Heart left ventricle (tissue), 16 donors: ENCODE data around the gene AGPAT3. TPM values are rescaled to one million over a fixed set of nuclear protein-coding genes. Genes with fewer than 3 reads are reported as not detected.

Experiments
- ATAC-seq, 4 donors: fragments of 200-7000 bp; cut with Tn5 transposase; one replicate each; pipeline ENCODE4 v1.9.1; 2020 to 2022; ENCODE audit warnings: moderate library complexity in 4 of 4, mild to moderate bottlenecking in 3 of 4, moderate number of reproducible peaks in 1 of 4
- DNase-seq, 5 donors: peaks; one replicate each; pipeline ENCODE4 v3.0.0-alpha.2; 2020
- H3K27ac ChIP-seq, 12 donors: fragments of 200-600 bp; sonication (generic) in 4 of 12; one replicate each; pipeline versions ENCODE4 v1.5.0 to v1.8.0; 2016 to 2022; ENCODE audit warnings: mild to moderate bottlenecking in 2 of 12
- H3K27me3 ChIP-seq, 9 donors: fragments of 200-600 bp; sonication (generic) in 2 of 9; one replicate each; pipeline versions ENCODE4 v1.5.1 to v1.8.0; 2016 to 2022; ENCODE audit warnings: mild to moderate bottlenecking in 3 of 9
- H3K36me3 ChIP-seq, 9 donors: fragments of 200-600 bp; sonication (generic) in 2 of 9; one replicate each; pipeline versions ENCODE4 v1.5.0 to v1.8.0; 2018 to 2022; ENCODE audit warnings: mild to moderate bottlenecking in 2 of 9
- H3K4me1 ChIP-seq, 12 donors: fragments of 200-600 bp; sonication (generic) in 4 of 12; one replicate each; pipeline versions ENCODE4 v1.5.0 to v1.8.0; 2016 to 2022; ENCODE audit warnings: mild to moderate bottlenecking in 3 of 12
- H3K4me3 ChIP-seq, 12 donors: fragments of 200-600 bp; sonication (generic) in 4 of 12; one replicate each; pipeline versions ENCODE4 v1.5.0 to v1.8.0; 2017 to 2022; ENCODE audit warnings: mild to moderate bottlenecking in 9 of 12, moderate library complexity in 4 of 12
- H3K9me3 ChIP-seq, 12 donors: fragments of 200-600 bp; sonication (generic) in 4 of 12; one replicate each; pipeline versions ENCODE4 v1.5.0 to v1.8.0; 2016 to 2022; ENCODE audit warnings: mild to moderate bottlenecking in 1 of 12
- CTCF ChIP-seq, 12 donors: fragments of 200-600 bp; sonication (generic) in 4 of 12; IDR thresholded peaks; one replicate each; pipeline versions ENCODE4 v1.5.0 to v1.8.0; 2018 to 2022; ENCODE audit warnings: antibody characterized with exemption in 12 of 12, mild to moderate bottlenecking in 5 of 12
- POLR2A ChIP-seq, 2 donors: fragments of 450-650 bp; IDR thresholded peaks; one replicate each; pipeline ENCODE4 v1.6.1; 2017; ENCODE audit warnings: antibody characterized with exemption in 2 of 2, mild to moderate bottlenecking in 2 of 2, moderate library complexity in 2 of 2
- WGBS, 4 donors: extraction: QIAGEN DNeasy Blood & Tissue Kit in 2 of 4; methylation state at CpG; one replicate each; pipeline versions ENCODE4 v1.1.5 to v1.1.7; 2013 to 2018; 5-methylcytosine and 5-hydroxymethylcytosine counted together
- intact Hi-C, 10 donors: fragments of 100-400 bp; cut with DNase I; formaldehyde crosslinking; loops; one replicate each; pipeline versions ENCODE4 v1.11.1 to v1.14.2; 2022
- polyA plus RNA-seq, 2 donors: library from polyadenylated mRNA; stranded (reverse); fragments of 200-250 nt; gene quantifications; one replicate each; pipeline ENCODE4 v1.2.3, GENCODE V29; 2013
- total RNA-seq, 9 donors: library from RNA; depleted of rRNA in 2 of 9; stranded (reverse); fragments of >200 nt in 2 of 9; fragmentation: NEBNext Ultra II Directional in 3 of 9; extraction: Animal tissue kit (Norgen Biotek cat#: 25700) in 3 of 9; gene quantifications; one replicate each; pipeline versions ENCODE4 v1.1.0 to v1.2.4, GENCODE V29; 2016 to 2023
- donor health status: ischemic (EF 13 %, LVEDD 7.1; RV severe dilation, severe dysfunction).
- donor health status: healthy with polysubstance abuse.
- donor health status: DM: no; HTN: yes; CAD: no.
- donor health status: DM: no; HTN: no; CAD: no.
- donor health status: ischemic (EF 25% LVEDD 6.9; RV normal size, moderate dysfunction).
- donor health status: ischemic (EF 25% LVEDD 5.7; RV mildly dilated, moderate dysfunction).
- donor health status: healthy.
- donor health status: DM: yes; HTN: yes; CAD: no.
- donor health status: ischemic (EF 35%, LVEDD 5.7; RV mildly dilated, moderate dysfunction).
- donor health status: nonischemic (EF 11% LVEDD 7.7; RV severe dilation, severe dysfunction).
- donor health status: DM: yes; HTN: yes; CAD: no.
- donor health status: PGD.
- donor health status: ischemic (EF 29% LVEDD 5.4; RV normal size, mild dysfunction).
- donor health status: nonischemic (EF 23%, LVEDD 6.1; RV moderate dilation, normal function).

The AGPAT3 gene
- total and polyA plus RNA-seq, 11 donors, result 26.6 to 86.0 (median 64.5) TPM

- Histone ChIP-seq H3K27me3 (no peaks in the 10 kb centered on the region), H3K9me3 (no peaks in the 10 kb centered on the region), H3K4me1 (peaks cover 0 to 57% (median 41%) of the 10 kb centered on the region in 12 donors), H3K4me3 (no peak overlapping the region), H3K36me3 (peaks cover 0 to 12% (median 3%) of the 10 kb centered on the region in 9 donors), H3K27ac (peak overlapping the region in 4 of 12 donors; percentile 28 to 69 (median 52))
- WGBS, 4 donors, result 71 to 85% (median 79%) methylated on average over 9 to 11 of the region's 11 CpGs
- intact Hi-C loops, result loop anchor here in 2 of 10 donors (5.0 to 10.0 kb wide), 2 partner anchors 39 to 68 kb away; no protein-coding TSS in a partner anchor
- ATAC-seq, result no peak
- no peak for DNase-seq
- TF ChIP-seq POLR2A (IDR thresholded peaks at IDR 0.05), result no peak
- no peak for TF ChIP-seq CTCF (IDR thresholded peaks at IDR 0.05)
These were observed 18.0 kb downstream of the AGPAT3 start for GRCh38 chr21:43882952-43883545.

- peaks cover 0 to 57% (median 41%) of the 10 kb centered on the region in 12 donors for H3K4me1 ChIP-seq
- peak overlapping the region in 1 of 12 donors; percentile 10 for H3K4me3 ChIP-seq
- 18 to 26% (median 21%) methylated on average over 13 to 16 of the region's 16 CpGs for WGBS, 4 donors
- DNase-seq (peak in 1 of 5 donors; percentile 34), ATAC-seq (peak; percentile 36 to 64 (median 54))
- intact Hi-C loops, result loop anchor here in 2 of 10 donors (5.0 to 10.0 kb wide), 2 partner anchors 38 to 69 kb away; no protein-coding TSS in a partner anchor
- no peak for TF ChIP-seq POLR2A (IDR thresholded peaks at IDR 0.05)
- TF ChIP-seq CTCF (IDR thresholded peaks at IDR 0.05), result no peak
- no peaks in the 10 kb centered on the region for H3K27me3 ChIP-seq
- peak overlapping the region in 8 of 12 donors; percentile 13 to 69 (median 48) for H3K27ac ChIP-seq
- H3K36me3 ChIP-seq, result peaks cover 0 to 6% (median 0%) of the 10 kb centered on the region in 9 donors
- no peaks in the 10 kb centered on the region for H3K9me3 ChIP-seq
These were observed 19.2 kb downstream of the AGPAT3 start for GRCh38 chr21:43884012-43884860.

GRCh38 chr21:43884861-43885417 lies 19.9 kb downstream of the AGPAT3 start:
- DNase-seq (peak in 2 of 5 donors; percentile 53 to 61), ATAC-seq (peak; percentile 33 to 67 (median 46))
- Histone ChIP-seq H3K4me1 (peaks cover 0 to 51% (median 38%) of the 10 kb centered on the region in 12 donors), H3K9me3 (no peaks in the 10 kb centered on the region), H3K36me3 (peaks cover 0 to 8% (median 0%) of the 10 kb centered on the region in 9 donors), H3K27me3 (no peaks in the 10 kb centered on the region), H3K4me3 (no peak overlapping the region), H3K27ac (peak overlapping the region in 5 of 12 donors; percentile 2 to 69 (median 26))
- 58 to 76% (median 66%) methylated on average over 14 to 16 of the region's 16 CpGs for WGBS, 4 donors
- TF ChIP-seq POLR2A (IDR thresholded peaks at IDR 0.05) (no peak), CTCF (IDR thresholded peaks at IDR 0.05) (no peak)
- intact Hi-C loops, result loop anchor here in 2 of 10 donors (5.0 to 10.0 kb wide), 2 partner anchors 37 to 70 kb away; no protein-coding TSS in a partner anchor
